IMR-90 (cell line): ENCODE data around the gene MYBPH. TPM values are rescaled to one million over a fixed set of nuclear protein-coding genes. Genes with fewer than 3 reads are reported as not detected.

Experiments
- ATAC-seq: fragments of 200-7000 bp; cut with Tn5 transposase; 2 replicates; pipeline ENCODE4 v1.9.1; 2020; ENCODE audit warnings: low read depth, mild to moderate bottlenecking, moderate library complexity
- BruUV-seq: library from RNA; stranded (reverse); fragments of 400-500 nt; replicated peaks from 2 replicates; lab custom pipeline; 2021; lab: Mats Ljungman, UMichigan
- CTCF ChIA-PET: fragments of 300-600 bp; formaldehyde crosslinking; extraction: SDS; loops from one replicate; lab custom pipeline; 2021; ENCODE audit warnings: antibody characterized with exemption; lab: Yijun Ruan, JAX
- POLR2A ChIA-PET: fragments of 300-600 bp; sonication (Branson Sonifier 250); formaldehyde crosslinking; loops from one replicate; lab custom pipeline; 2022; ENCODE audit warnings: antibody characterized with exemption; ENCODE audit not compliant: unreplicated experiment; lab: Charles Lee
- DNase-seq: peaks from one replicate; pipeline ENCODE4 v3.0.0; 2013
- H2AFZ ChIP-seq: replicated peaks from 2 replicates; pipeline ENCODE3; 2013; ENCODE audit warnings: low read length, mild to moderate bottlenecking; ENCODE audit not compliant: poor library complexity
- H2AK5ac ChIP-seq: 2 replicates; pipeline ENCODE4 v1.6.1; 2013; ENCODE audit warnings: low read depth, low read length, inconsistent platforms
- H2AK9ac ChIP-seq: replicated peaks from 2 replicates; pipeline ENCODE3; 2013; ENCODE audit warnings: mild to moderate bottlenecking, low read depth, low read length, moderate library complexity; ENCODE audit not compliant: poor library complexity
- H2BK120ac ChIP-seq: 2 replicates; pipeline ENCODE4 v1.6.1; 2013; ENCODE audit warnings: low read depth, low read length, inconsistent platforms
- H2BK15ac ChIP-seq: 3 replicates; pipeline ENCODE4 v1.6.1; 2013; ENCODE audit warnings: low read depth, low read length, inconsistent platforms
- H2BK20ac ChIP-seq: 2 replicates; pipeline ENCODE4 v1.6.1; 2013; ENCODE audit warnings: low read depth, mild to moderate bottlenecking, inconsistent platforms, low read length, moderate library complexity
- H2BK5ac ChIP-seq: 2 replicates; pipeline ENCODE4 v1.6.1; 2013; ENCODE audit warnings: mild to moderate bottlenecking, low read depth, low read length, inconsistent platforms; ENCODE audit not compliant: poor library complexity, severe bottlenecking
- H3K14ac ChIP-seq: replicated peaks from 2 replicates; pipeline ENCODE4 v1.6.1; 2013; ENCODE audit warnings: low read depth, low read length, inconsistent platforms
- H3K18ac ChIP-seq: 2 replicates; pipeline ENCODE4 v1.6.1; 2013; ENCODE audit warnings: low read depth, low read length, control low read depth
- H3K23ac ChIP-seq: 2 replicates; pipeline ENCODE4 v1.6.1; 2013; ENCODE audit warnings: low read depth, low read length, inconsistent platforms
- H3K27ac ChIP-seq: 2 replicates; pipeline ENCODE4 v1.5.1; 2013; ENCODE audit warnings: mild to moderate bottlenecking, control low read depth, low read length; ENCODE audit not compliant: insufficient read depth
- H3K27me3 ChIP-seq: 2 replicates; pipeline ENCODE4 v1.6.1; 2013; ENCODE audit warnings: low read length; ENCODE audit not compliant: control insufficient read depth, insufficient read depth
- H3K36me3 ChIP-seq: 2 replicates; pipeline ENCODE4 v1.6.1; 2013; ENCODE audit warnings: low read length, mixed read lengths; ENCODE audit not compliant: control insufficient read depth, insufficient read depth
- H3K4ac ChIP-seq: 2 replicates; pipeline ENCODE4 v1.6.1; 2013; ENCODE audit warnings: low read depth, low read length, inconsistent platforms
- H3K4me1 ChIP-seq: 2 replicates; pipeline ENCODE4 v1.6.1; 2013; ENCODE audit warnings: low read length, mixed read lengths; ENCODE audit not compliant: control insufficient read depth, insufficient read depth
- H3K4me2 ChIP-seq: 2 replicates; pipeline ENCODE4 v1.6.1; 2013; ENCODE audit warnings: low read depth, mild to moderate bottlenecking, control low read depth, low read length, moderate library complexity
- H3K4me3 ChIP-seq: 2 replicates; pipeline ENCODE4 v1.5.1; 2013; ENCODE audit warnings: low read depth, mild to moderate bottlenecking, control low read depth, low read length, moderate library complexity; ENCODE audit not compliant: insufficient read depth
- H3K56ac ChIP-seq: 2 replicates; pipeline ENCODE4 v1.6.1; 2013; ENCODE audit warnings: low read length, inconsistent platforms; ENCODE audit not compliant: insufficient read depth; ENCODE audit errors: extremely low read depth
- H3K79me1 ChIP-seq, 2 experiments: 2 replicates each; pipeline ENCODE4 v1.6.1; 2013; ENCODE audit warnings: low read length in 2 of 2, inconsistent platforms in 1 of 2, low read depth in 1 of 2
- H3K9ac ChIP-seq: 2 replicates; pipeline ENCODE4 v1.6.1; 2013; ENCODE audit warnings: low read depth, low read length, control low read depth
- H3K9me1 ChIP-seq: 2 replicates; pipeline ENCODE4 v1.6.1; 2013; ENCODE audit warnings: low read length, inconsistent platforms; ENCODE audit not compliant: insufficient read depth
- H3K9me3 ChIP-seq: 2 replicates; pipeline ENCODE4 v1.6.1; 2013; ENCODE audit warnings: low read length; ENCODE audit not compliant: control insufficient read depth, insufficient read depth
- H4K20me1 ChIP-seq: 2 replicates; pipeline ENCODE4 v1.6.1; 2013; ENCODE audit warnings: low read length, inconsistent platforms; ENCODE audit not compliant: insufficient read depth
- H4K5ac ChIP-seq: 2 replicates; pipeline ENCODE4 v1.6.1; 2013; ENCODE audit warnings: mild to moderate bottlenecking, low read depth, low read length, control low read depth
- H4K8ac ChIP-seq, 2 experiments: 2 replicates each; pipeline ENCODE4 v1.6.1; 2013; ENCODE audit warnings: low read depth in 2 of 2, low read length in 2 of 2, control low read depth in 1 of 2, inconsistent platforms in 1 of 2
- H4K91ac ChIP-seq: 2 replicates; pipeline ENCODE4 v1.6.1; 2013; ENCODE audit warnings: low read depth, low read length, inconsistent platforms; ENCODE audit not compliant: insufficient read depth
- CEBPB ChIP-seq: IDR thresholded peaks from 2 replicates; pipeline ENCODE4 v1.6.1; 2012; ENCODE audit warnings: low read depth, low read length, improper control_type of control experiment
- MXI1 ChIP-seq: IDR thresholded peaks from 2 replicates; pipeline ENCODE4 v1.6.1; 2012; ENCODE audit warnings: low read depth, mild to moderate bottlenecking, low read length, moderate library complexity, borderline replicate concordance
- WGBS, 2 experiments: methylation state at CpG; one replicate each; pipeline versions ENCODE4 v1.1.5 to v1.1.7; 2013; ENCODE audit warnings: missing lambda C conversion rate in 2 of 2; ENCODE audit not compliant: insufficient read length in 1 of 2; ENCODE audit errors: extremely low coverage in 2 of 2; 5-methylcytosine and 5-hydroxymethylcytosine counted together
- dilution Hi-C: fragments of 300-500 bp; cut with HindIII; formaldehyde crosslinking; loops from one replicate; pipeline ENCODE4 v1.14.3; 2018; ENCODE audit warnings: low sequenced_read_pairs; ENCODE audit not compliant: unreplicated experiment
- in situ Hi-C: fragments of 300-500 bp; cut with MboI; formaldehyde crosslinking; loops from 3 replicates; pipeline ENCODE4 v1.14.3; 2019; ENCODE audit warnings: low sequenced_read_pairs, inconsistent platforms, mixed read lengths
- intact Hi-C: fragments of 100-400 bp; cut with micrococcal nuclease; formaldehyde crosslinking; loops from 2 replicates; pipeline ENCODE4 v1.10.0; 2022
- polyA plus RNA-seq, 3 experiments: library from polyadenylated mRNA; depleted of rRNA; stranded (reverse); fragments of >200 nt; gene quantifications; 2 replicates each; pipeline ENCODE4 v1.2.3, GENCODE V29; 2012; ENCODE audit warnings: low replicate concordance in 1 of 3
- total RNA-seq: library from RNA; depleted of rRNA; stranded (reverse); fragments of >200 nt; gene quantifications from 2 replicates; pipeline ENCODE4 v1.2.3, GENCODE V29; 2012

The MYBPH gene
- total and polyA plus RNA-seq, 2 of the 4 experiments (the other 2 are of a cell fraction) = not detected

GRCh38 chr1:203199816-203200571 lies 24.4 kb upstream of the MYBPH start:
- POLR2A ChIA-PET = no interaction called here
- CTCF ChIA-PET = interaction anchor here (1.0 to 1.1 kb wide), 2 partner anchors 16 to 18 kb away, joined by 3 to 4 read pairs; no protein-coding TSS in a partner anchor

More at GRCh38 chr1:203199816-203200571, 24.4 kb upstream of the MYBPH start:
- H2AFZ ChIP-seq = peak overlapping the region; percentile 60
- H3K4me1 ChIP-seq = peaks cover 49% of the 10 kb centered on the region
- intact Hi-C loops = no loop called here
- H2BK5ac ChIP-seq = peak overlapping the region; percentile 90
- peak overlapping the region; percentile 68 for H2BK15ac ChIP-seq
- H4K91ac ChIP-seq = peak overlapping the region; percentile 82; the same call in 1 of the 2 replicates
- BruUV-seq = no TSS peak
- peak overlapping the region; percentile 93 for H3K27ac ChIP-seq
- H4K8ac ChIP-seq = peak overlapping the region; percentile 45 to 83
- peak overlapping the region; percentile 64; the same call in 1 of the 2 replicates for H3K23ac ChIP-seq
- peak overlapping the region; percentile 95 for H4K5ac ChIP-seq
- no peaks in the 10 kb centered on the region for H3K27me3 ChIP-seq
- DNase-seq (peak; percentile 81), ATAC-seq (peak; percentile 59)
- TF ChIP-seq MXI1 (no peak), CEBPB (peak; percentile 91)
- H2BK20ac ChIP-seq = peak overlapping the region; percentile 66
- peak overlapping the region; percentile 79 for H2AK5ac ChIP-seq
- H3K4me3 ChIP-seq = no peak overlapping the region
- H3K9ac ChIP-seq = peak overlapping the region; percentile 59; the same call in 1 of the 2 replicates
- H3K18ac ChIP-seq = peak overlapping the region; percentile 97
- peak overlapping the region; percentile 69 for H3K4ac ChIP-seq
- no peaks in the 10 kb centered on the region for H3K36me3 ChIP-seq
- H3K79me1 ChIP-seq = no peaks in the 10 kb centered on the region
- 0% methylated on average over 3 of the region's 8 CpGs; no CpG with 5 or more reads in 1 of the 2 experiments for WGBS, 2 experiments
- peak overlapping the region; percentile 90 for H2BK120ac ChIP-seq
- H2AK9ac ChIP-seq = no peak overlapping the region
- in situ Hi-C loops = no loop called here
- dilution Hi-C loops = no loop called here
- peaks cover 17% of the 10 kb centered on the region for H3K9me1 ChIP-seq
- H3K14ac ChIP-seq = peak overlapping the region; percentile 77
- H3K4me2 ChIP-seq = peak overlapping the region; percentile 43
- H3K9me3 ChIP-seq = no peaks in the 10 kb centered on the region
- no peaks in the 10 kb centered on the region for H4K20me1 ChIP-seq
- no peak overlapping the region; the same call in 1 of the 2 replicates for H3K56ac ChIP-seq
